Skeletal muscle satellite cell (primary cell): ENCODE measurements around the gene PSMD1.
"Not testable (repeated sequence)": the region's sequence is repeated elsewhere in the genome, so short reads cannot be mapped to it uniquely, and the experiment has no call there.

ENCODE experiments used
- H3K27me3 ChIP-seq: 2 replicates; pipeline ENCODE4 v1.7.0; 2013; ENCODE audit warnings: low read length; ENCODE audit not compliant: control insufficient read depth, insufficient read depth
- H3K36me3 ChIP-seq: 2 replicates; pipeline ENCODE4 v1.7.0; 2013; ENCODE audit warnings: mild to moderate bottlenecking, control low read depth, low read length; ENCODE audit not compliant: insufficient read depth
- H3K4me1 ChIP-seq: 2 replicates; pipeline ENCODE4 v1.7.0; 2013; ENCODE audit warnings: low read length; ENCODE audit not compliant: control insufficient read depth, insufficient read depth
- H3K4me2 ChIP-seq: 2 replicates; pipeline ENCODE4 v1.7.0; 2013; ENCODE audit warnings: mild to moderate bottlenecking, low read length
- H3K4me3 ChIP-seq: 2 replicates; pipeline ENCODE4 v1.7.0; 2013; ENCODE audit warnings: low read length
- H3K9ac ChIP-seq: 2 replicates; pipeline ENCODE4 v1.7.0; 2013; ENCODE audit warnings: mild to moderate bottlenecking, low read depth, low read length, moderate library complexity
- H3K9me3 ChIP-seq: replicated peaks from 2 replicates; pipeline ENCODE4 v1.7.0; 2013; ENCODE audit warnings: mild to moderate bottlenecking, control low read depth, low read length

The PSMD1 gene

GRCh38 chr2:231139796-231140195 is 83.1 kb downstream of the PSMD1 start:
- Histone ChIP-seq H3K27me3 (no peaks in the 10 kb centered on the region), H3K4me2 (no peak overlapping the region), H3K9ac (no peak overlapping the region), H3K4me1 (peaks cover 29% of the 10 kb centered on the region), H3K36me3 (no peaks in the 10 kb centered on the region), H3K4me3 (no peak overlapping the region), H3K9me3 (no peaks in the 10 kb centered on the region)

DNA sequence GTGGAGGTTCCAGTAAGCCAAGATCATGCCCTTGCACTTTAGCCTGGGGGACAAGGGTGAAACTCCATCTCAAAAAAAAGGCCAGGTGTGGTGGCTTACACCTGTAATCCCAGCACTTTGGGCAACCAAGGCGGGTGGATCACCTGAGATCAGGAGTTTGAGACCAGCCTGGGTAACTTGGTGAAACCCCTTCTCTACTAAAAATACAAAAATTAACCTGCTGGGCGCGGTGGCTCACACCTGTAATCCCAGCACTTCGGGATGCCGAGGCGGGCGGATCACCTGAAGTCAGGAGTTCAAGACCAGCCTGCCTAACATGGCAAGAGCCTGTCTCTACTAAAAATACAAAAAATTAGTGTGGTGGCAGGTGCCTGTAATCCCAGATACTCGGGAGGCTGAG is 84.1 kb downstream of the PSMD1 start:
- H3K9ac ChIP-seq, H3K4me3 ChIP-seq, H3K27me3 ChIP-seq, H3K36me3 ChIP-seq, H3K4me2 ChIP-seq, H3K9me3 ChIP-seq: not testable (repeated sequence)
- peaks cover 19% of the 10 kb centered on the region for H3K4me1 ChIP-seq

GRCh38 chr2:231144896-231145295 is 88.2 kb downstream of the PSMD1 start:
- no peaks in the 10 kb centered on the region for H3K9me3 ChIP-seq
- H3K4me2 ChIP-seq, result no peak overlapping the region
- no peak overlapping the region for H3K4me3 ChIP-seq
- peaks cover 22% of the 10 kb centered on the region for H3K4me1 ChIP-seq
- no peak overlapping the region for H3K9ac ChIP-seq
- H3K27me3 ChIP-seq, result no peaks in the 10 kb centered on the region
- H3K36me3 ChIP-seq, result peaks cover 27% of the 10 kb centered on the region

DNA sequence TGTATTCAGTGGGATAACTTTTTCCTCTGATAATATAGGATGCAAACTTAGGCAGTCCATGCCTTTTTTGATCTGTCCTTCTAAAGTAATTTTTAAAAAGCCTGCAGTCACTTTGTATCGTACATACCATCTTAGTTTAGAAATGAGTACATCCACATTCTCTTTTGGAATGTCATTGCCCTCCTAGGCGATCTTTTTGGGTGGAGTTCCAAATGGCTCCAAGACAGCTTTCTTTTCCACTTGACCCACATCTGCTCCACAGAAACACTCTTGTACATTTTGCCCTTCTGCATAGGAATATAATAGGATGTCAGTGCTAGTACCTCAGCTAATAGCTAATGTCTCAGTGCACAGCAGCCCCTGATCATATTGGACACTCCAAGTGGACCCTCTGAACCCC is 90.0 kb downstream of the PSMD1 start:
- H3K9ac ChIP-seq, result no peak overlapping the region
- no peaks in the 10 kb centered on the region for H3K27me3 ChIP-seq
- no peaks in the 10 kb centered on the region for H3K9me3 ChIP-seq
- no peak overlapping the region for H3K4me2 ChIP-seq
- H3K36me3 ChIP-seq, result peaks cover 27% of the 10 kb centered on the region
- no peak overlapping the region for H3K4me3 ChIP-seq
- H3K4me1 ChIP-seq, result peaks cover 20% of the 10 kb centered on the region

DNA sequence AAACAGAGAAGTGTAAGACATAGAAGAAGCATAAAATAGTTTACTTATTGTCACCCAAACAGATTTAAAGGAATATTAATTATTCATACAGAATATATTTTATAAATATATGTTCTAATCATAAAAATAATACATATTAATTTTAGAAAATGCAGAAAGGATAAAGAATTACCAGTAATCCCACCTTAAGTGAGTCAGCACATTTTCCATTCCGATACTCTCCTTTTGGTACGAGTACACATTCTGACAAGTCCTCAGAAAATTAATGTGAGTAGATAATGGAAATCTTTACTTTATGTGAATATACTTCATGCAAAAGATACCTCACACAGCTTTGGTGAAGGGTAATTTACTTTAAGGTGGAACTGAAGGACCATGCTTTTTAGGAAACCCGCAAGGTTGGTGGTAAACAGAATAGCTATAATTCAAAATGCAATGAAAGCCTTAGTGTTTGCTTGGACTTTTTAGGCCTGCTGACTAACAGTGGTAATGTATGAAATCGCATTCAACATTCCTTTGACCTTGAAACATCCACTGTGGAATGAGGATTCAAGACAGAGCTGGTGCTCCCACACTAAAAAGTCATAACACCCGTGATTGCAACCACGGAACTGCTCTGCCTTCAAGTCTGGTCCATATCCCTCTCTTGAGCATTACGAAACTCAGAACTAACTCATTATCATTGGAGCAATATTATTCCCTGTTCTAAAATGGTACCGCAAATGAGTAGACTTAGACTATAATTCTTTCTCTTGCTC is 96.3 kb downstream of the PSMD1 start:
- no peak overlapping the region for H3K4me3 ChIP-seq
- no peak overlapping the region for H3K9ac ChIP-seq
- H3K4me1 ChIP-seq, result peaks cover 5% of the 10 kb centered on the region
- H3K36me3 ChIP-seq, result peaks cover 33% of the 10 kb centered on the region
- H3K27me3 ChIP-seq, result no peaks in the 10 kb centered on the region
- no peak overlapping the region for H3K4me2 ChIP-seq
- H3K9me3 ChIP-seq, result no peaks in the 10 kb centered on the region

GRCh38 chr2:231159306-231159705 is 102.6 kb downstream of the PSMD1 start:
- Histone ChIP-seq H3K4me1 (peaks cover 46% of the 10 kb centered on the region), H3K4me2 (no peak overlapping the region), H3K27me3 (no peaks in the 10 kb centered on the region), H3K9ac (no peak overlapping the region), H3K36me3 (peaks cover 16% of the 10 kb centered on the region), H3K9me3 (no peaks in the 10 kb centered on the region), H3K4me3 (no peak overlapping the region)

GRCh38 chr2:231160701-231161100 is 104.0 kb downstream of the PSMD1 start:
- no peaks in the 10 kb centered on the region for H3K9me3 ChIP-seq
- H3K4me3 ChIP-seq, result no peak overlapping the region
- H3K4me2 ChIP-seq, result peak overlapping the region; percentile 34
- H3K9ac ChIP-seq, result peak overlapping the region; percentile 80
- peaks cover 13% of the 10 kb centered on the region for H3K36me3 ChIP-seq
- H3K27me3 ChIP-seq, result no peaks in the 10 kb centered on the region
- peaks cover 46% of the 10 kb centered on the region for H3K4me1 ChIP-seq

- peaks cover 20% of the 10 kb centered on the region for H3K36me3 ChIP-seq
- peak overlapping the region; percentile 34 for H3K4me2 ChIP-seq
- peaks cover 46% of the 10 kb centered on the region for H3K4me1 ChIP-seq
- H3K27me3 ChIP-seq, result no peaks in the 10 kb centered on the region
- peak overlapping the region; percentile 80 for H3K9ac ChIP-seq
- no peak overlapping the region for H3K4me3 ChIP-seq
- no peaks in the 10 kb centered on the region for H3K9me3 ChIP-seq
These were observed 104.7 kb downstream of the PSMD1 start for GRCh38 chr2:231161252-231161839.

DNA sequence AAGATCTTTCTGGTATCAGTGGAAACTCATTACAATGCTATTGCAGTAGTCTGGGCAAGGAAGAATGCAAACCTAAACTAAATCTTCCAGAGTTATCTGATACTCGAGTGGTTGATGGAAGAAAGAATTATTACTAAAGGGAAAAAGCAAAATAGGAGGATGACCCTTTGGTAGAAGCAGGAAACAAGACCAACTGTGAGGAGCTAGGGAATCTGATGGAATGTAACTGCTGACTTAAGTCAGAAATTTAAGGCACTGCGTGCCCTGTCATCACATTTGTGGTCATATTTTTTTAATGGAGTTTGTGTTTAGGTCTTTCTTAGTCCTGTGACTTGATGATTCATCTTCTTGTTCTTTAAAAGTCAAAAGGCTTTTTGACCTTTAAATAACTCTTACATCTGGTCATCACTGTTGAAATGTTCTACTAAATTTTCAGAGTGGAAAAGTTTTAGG is 105.2 kb downstream of the PSMD1 start:
- peaks cover 25% of the 10 kb centered on the region for H3K36me3 ChIP-seq
- peak overlapping the region; percentile 55 for H3K4me2 ChIP-seq
- no peaks in the 10 kb centered on the region for H3K27me3 ChIP-seq
- no peaks in the 10 kb centered on the region for H3K9me3 ChIP-seq
- H3K4me1 ChIP-seq, result peaks cover 46% of the 10 kb centered on the region
- H3K9ac ChIP-seq, result peak overlapping the region; percentile 80
- H3K4me3 ChIP-seq, result no peak overlapping the region

GRCh38 chr2:231163011-231163410 is 106.3 kb downstream of the PSMD1 start:
- Histone ChIP-seq H3K9me3 (no peaks in the 10 kb centered on the region), H3K36me3 (peaks cover 37% of the 10 kb centered on the region), H3K4me3 (no peak overlapping the region), H3K9ac (peak overlapping the region; percentile 2), H3K4me1 (peaks cover 46% of the 10 kb centered on the region), H3K4me2 (no peak overlapping the region), H3K27me3 (no peaks in the 10 kb centered on the region)

GRCh38 chr2:231163414-231164095 is 106.9 kb downstream of the PSMD1 start:
- Histone ChIP-seq H3K4me1 (peaks cover 49% of the 10 kb centered on the region), H3K4me3 (no peak overlapping the region)

More at GRCh38 chr2:231163414-231164095, 106.9 kb downstream of the PSMD1 start:
- Histone ChIP-seq H3K4me2 (no peak overlapping the region), H3K36me3 (peaks cover 39% of the 10 kb centered on the region), H3K9me3 (no peaks in the 10 kb centered on the region), H3K9ac (peak overlapping the region; percentile 2), H3K27me3 (no peaks in the 10 kb centered on the region)
